GM23248 (cell line): Measurements from ENCODE around the gene RNF25. TPM values are rescaled to one million over a fixed set of nuclear protein-coding genes. Genes with fewer than 3 reads are reported as not detected.
A peak's percentile ranks its signal among the peaks of the same experiment; 100 is the strongest.

Experiments
- DNase-seq: peaks from one replicate; pipeline ENCODE4 v3.0.0-alpha.2; 2015
- H2AFZ ChIP-seq: fragments of 200-600 bp; sonication (generic); 2 replicates; pipeline ENCODE4 v1.6.1; 2016; ENCODE audit warnings: antibody characterized with exemption
- H3F3A ChIP-seq: fragments of 200-600 bp; sonication (generic); 2 replicates; pipeline ENCODE4 v1.6.1; 2016; ENCODE audit warnings: mild to moderate bottlenecking, antibody characterized with exemption, mixed run types; ENCODE audit not compliant: insufficient read depth
- H3K27ac ChIP-seq: fragments of 200-600 bp; sonication (generic); 2 replicates; pipeline ENCODE4 v1.5.1; 2016; ENCODE audit warnings: mild to moderate bottlenecking
- H3K27me3 ChIP-seq: fragments of 200-600 bp; sonication (generic); replicated peaks from 2 replicates; pipeline ENCODE4 v1.6.1; 2016; ENCODE audit warnings: mild to moderate bottlenecking; ENCODE audit not compliant: insufficient read depth
- H3K36me3 ChIP-seq: fragments of 200-600 bp; sonication (generic); 2 replicates; pipeline ENCODE4 v1.6.1; 2016; ENCODE audit warnings: low read depth, mild to moderate bottlenecking
- H3K4me1 ChIP-seq: fragments of 200-600 bp; sonication (generic); 2 replicates; pipeline ENCODE4 v1.6.1; 2016; ENCODE audit warnings: mild to moderate bottlenecking; ENCODE audit not compliant: insufficient read depth
- H3K4me2 ChIP-seq: fragments of 200-600 bp; sonication (generic); one replicate; pipeline ENCODE4 v1.6.1; 2016; ENCODE audit warnings: mild to moderate bottlenecking; ENCODE audit not compliant: unreplicated experiment
- H3K4me3 ChIP-seq: fragments of 200-600 bp; sonication (generic); 2 replicates; pipeline ENCODE4 v1.5.1; 2016; ENCODE audit warnings: mild to moderate bottlenecking
- H3K79me2 ChIP-seq: fragments of 200-600 bp; sonication (generic); 2 replicates; pipeline ENCODE4 v1.6.1; 2016; ENCODE audit warnings: mild to moderate bottlenecking; ENCODE audit not compliant: insufficient read depth
- H3K9ac ChIP-seq: fragments of 200-600 bp; sonication (generic); 2 replicates; pipeline ENCODE4 v1.6.1; 2016; ENCODE audit warnings: mild to moderate bottlenecking
- H3K9me2 ChIP-seq: fragments of 200-600 bp; sonication (generic); 2 replicates; pipeline ENCODE4 v1.6.1; 2016; ENCODE audit warnings: mixed run types, mild to moderate bottlenecking, moderate library complexity; ENCODE audit not compliant: insufficient read depth
- H3K9me3 ChIP-seq: fragments of 200-600 bp; sonication (generic); one replicate; pipeline ENCODE4 v1.6.1; 2017; ENCODE audit warnings: low read depth
- H4K20me1 ChIP-seq: fragments of 200-600 bp; sonication (generic); 2 replicates; pipeline ENCODE4 v1.6.0; 2016; ENCODE audit not compliant: insufficient read depth
- EZH2 ChIP-seq: fragments of 200-600 bp; sonication (generic); IDR thresholded peaks from 2 replicates; pipeline ENCODE4 v1.6.1; 2018; ENCODE audit warnings: antibody characterized with exemption, mild to moderate bottlenecking; ENCODE audit not compliant: insufficient read depth, poor library complexity, severe bottlenecking
- EZH2phosphoT487 ChIP-seq: fragments of 200-600 bp; sonication (generic); IDR thresholded peaks from 2 replicates; pipeline ENCODE4 v1.6.1; 2018; ENCODE audit warnings: antibody characterized with exemption, moderate library complexity, mild to moderate bottlenecking, low read depth; ENCODE audit not compliant: insufficient read depth
- WGBS, 2 experiments: methylation state at CpG; one replicate each; pipeline ENCODE4 v1.1.6; 2015 to 2017; ENCODE audit warnings: low lambda C conversion rate in 2 of 2, low coverage in 1 of 2; ENCODE audit errors: missing lambda C conversion rate in 2 of 2; 5-methylcytosine and 5-hydroxymethylcytosine counted together
- in situ Hi-C: fragments of 300-500 bp; cut with MboI; formaldehyde crosslinking; loops from 2 replicates; pipeline ENCODE4 v1.15.0; 2020
- polyA plus RNA-seq: library from polyadenylated mRNA; unstranded; fragments of >200 nt; fragmentation: Nextera tagmentation; extraction: Ambion mirVana; gene quantifications from 2 replicates; pipeline ENCODE4 v1.2.1, GENCODE V29; 2016
- total RNA-seq: library from RNA; depleted of rRNA; stranded (reverse); fragments of >200 nt; shearing (Covaris generic); gene quantifications from 2 replicates; pipeline ENCODE4 v1.2.3, GENCODE V29; 2014

RNF25 gene
- total and polyA plus RNA-seq, 2 experiments from 2014 or later: 37.4 to 41.1 TPM

GRCh38 chr2:218644721-218645120, 27.1 kb downstream of the RNF25 start:
- peaks cover 16% of the 10 kb centered on the region for H3K36me3 ChIP-seq
- TF ChIP-seq EZH2 (no peak), EZH2phosphoT487 (no peak)
- peak overlapping the region; percentile 96 for H3K27ac ChIP-seq
- H3K79me2 ChIP-seq: no peaks in the 10 kb centered on the region
- 82 to 83% methylated on average over 11 of the region's 11 CpGs for WGBS, 2 experiments
- peaks cover 4% of the 10 kb centered on the region; the same call in 1 of the 2 replicates for H3F3A ChIP-seq
- H3K4me1 ChIP-seq: peaks cover 10% of the 10 kb centered on the region; the same call in 1 of the 2 replicates
- no peak for DNase-seq
- in situ Hi-C loops: no loop called here
- H3K4me3 ChIP-seq: no peak overlapping the region
- H3K9me3 ChIP-seq: no peaks in the 10 kb centered on the region
- no peak overlapping the region for H2AFZ ChIP-seq
- no peaks in the 10 kb centered on the region for H3K9me2 ChIP-seq
- peak overlapping the region; percentile 72 for H3K9ac ChIP-seq
- H3K27me3 ChIP-seq: no peaks in the 10 kb centered on the region
- no peaks in the 10 kb centered on the region for H4K20me1 ChIP-seq
- no peak overlapping the region for H3K4me2 ChIP-seq

- H3K4me3 ChIP-seq: no peak overlapping the region
- H3K9me3 ChIP-seq: no peaks in the 10 kb centered on the region
- no peak overlapping the region for H2AFZ ChIP-seq
- H3F3A ChIP-seq: peaks cover 4% of the 10 kb centered on the region; the same call in 1 of the 2 replicates
- no peaks in the 10 kb centered on the region for H3K79me2 ChIP-seq
- H3K27ac ChIP-seq: no peak overlapping the region
- H3K36me3 ChIP-seq: peaks cover 19% of the 10 kb centered on the region
- no peak overlapping the region for H3K4me2 ChIP-seq
- H3K27me3 ChIP-seq: no peaks in the 10 kb centered on the region
- no peaks in the 10 kb centered on the region for H4K20me1 ChIP-seq
- TF ChIP-seq EZH2 (no peak), EZH2phosphoT487 (no peak)
- H3K9me2 ChIP-seq: no peaks in the 10 kb centered on the region
- peaks cover 10% of the 10 kb centered on the region; the same call in 1 of the 2 replicates for H3K4me1 ChIP-seq
- 84 to 85% methylated on average over 10 of the region's 10 CpGs for WGBS, 2 experiments
- no peak overlapping the region; the same call in 1 of the 2 replicates for H3K9ac ChIP-seq
- DNase-seq: no peak
- in situ Hi-C loops: no loop called here
Observed at GRCh38 chr2:218643751-218644310, 28.0 kb downstream of the RNF25 start.

GRCh38 chr2:218642786-218643185, 29.0 kb downstream of the RNF25 start:
- Histone ChIP-seq H3K9me2 (no peaks in the 10 kb centered on the region), H2AFZ (no peak overlapping the region), H4K20me1 (no peaks in the 10 kb centered on the region), H3K4me3 (no peak overlapping the region), H3F3A (peaks cover 4% of the 10 kb centered on the region; the same call in 1 of the 2 replicates), H3K9ac (no peak overlapping the region), H3K79me2 (no peaks in the 10 kb centered on the region), H3K9me3 (no peaks in the 10 kb centered on the region), H3K36me3 (peaks cover 14% of the 10 kb centered on the region), H3K4me2 (no peak overlapping the region), H3K27me3 (no peaks in the 10 kb centered on the region), H3K4me1 (peaks cover 10% of the 10 kb centered on the region; the same call in 1 of the 2 replicates), H3K27ac (no peak overlapping the region)
- no peak for DNase-seq
- TF ChIP-seq EZH2phosphoT487: no peak
- no peak for TF ChIP-seq EZH2
- in situ Hi-C loops: no loop called here
- 89 to 93% methylated on average over 17 of the region's 17 CpGs for WGBS, 2 experiments

GRCh38 chr2:218642121-218642656, 29.6 kb downstream of the RNF25 start:
- DNase-seq: no peak
- peaks cover 18% of the 10 kb centered on the region for H3K36me3 ChIP-seq
- H3K9me2 ChIP-seq: no peaks in the 10 kb centered on the region
- no peak for TF ChIP-seq EZH2phosphoT487
- no peak for TF ChIP-seq EZH2
- no peaks in the 10 kb centered on the region for H3K9me3 ChIP-seq
- in situ Hi-C loops: no loop called here
- H3K4me3 ChIP-seq: no peak overlapping the region
- WGBS, 2 experiments: 91% methylated on average over 18 of the region's 18 CpGs
- no peaks in the 10 kb centered on the region for H4K20me1 ChIP-seq
- no peaks in the 10 kb centered on the region for H3K79me2 ChIP-seq
- no peak overlapping the region for H3K9ac ChIP-seq
- H2AFZ ChIP-seq: no peak overlapping the region
- peaks cover 4% of the 10 kb centered on the region; the same call in 1 of the 2 replicates for H3F3A ChIP-seq
- no peak overlapping the region for H3K4me2 ChIP-seq
- no peak overlapping the region for H3K27ac ChIP-seq
- H3K4me1 ChIP-seq: peaks cover 10% of the 10 kb centered on the region; the same call in 1 of the 2 replicates
- H3K27me3 ChIP-seq: no peaks in the 10 kb centered on the region
